ENCODE measurements around the gene NUP50. TPM values are rescaled to one million over a fixed set of nuclear protein-coding genes. Genes with fewer than 3 reads are reported as not detected.

The NUP50 gene
- total RNA-seq, 3 donors from 2014 or later (not counting 1 experiment from before 2014, with no cell fraction given) = 63.9 to 99.4 (median 98.6) TPM

DNA sequence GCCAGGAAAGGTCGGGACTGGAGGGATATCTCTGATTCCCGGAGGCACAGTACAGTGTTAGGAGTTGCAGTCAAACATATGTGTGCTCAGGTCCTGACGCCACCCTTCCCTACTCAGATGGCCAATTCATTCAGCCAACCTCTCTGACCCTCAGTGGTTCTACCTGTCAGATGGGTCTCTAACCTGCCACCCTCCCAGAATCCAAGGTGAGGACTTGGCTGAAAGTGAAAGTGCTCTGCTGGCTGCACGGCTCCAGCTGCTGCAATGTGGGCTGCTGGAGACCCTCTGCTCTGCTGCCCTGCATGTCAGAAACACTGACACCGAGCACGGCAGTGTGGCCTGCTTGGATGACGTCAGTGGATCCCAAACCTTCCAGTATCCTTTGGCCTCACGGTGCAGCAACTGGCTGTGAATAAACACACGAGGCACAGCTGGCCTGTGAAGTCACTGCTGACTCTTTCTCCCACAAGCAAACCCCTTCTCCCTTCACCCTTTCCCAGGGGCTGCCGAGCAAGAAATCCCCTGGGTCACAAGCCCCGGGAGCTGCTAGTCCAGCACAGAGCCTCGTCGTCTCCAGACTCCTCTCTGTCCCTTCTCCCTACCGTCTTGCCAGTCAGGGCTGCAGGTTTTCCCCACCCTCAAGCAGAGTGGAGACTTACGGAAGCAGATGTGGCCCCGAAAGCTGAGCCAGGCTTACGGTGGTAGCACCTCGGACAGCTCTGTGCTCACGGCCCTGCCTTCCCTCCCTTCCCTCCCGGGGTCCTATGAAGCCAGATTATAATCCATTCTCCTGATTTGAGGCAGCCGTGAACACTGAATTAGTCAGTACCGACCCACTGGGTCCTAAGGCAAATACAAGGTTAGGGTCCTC is 52.6 kb downstream of the NUP50 start:
- Histone ChIP-seq H3K27ac (ENCODE audit: low read length) (no peak overlapping the region), H3K4me3 (ENCODE audit: low read length) (no peak overlapping the region), H3K9me3 (ENCODE audit: control insufficient read depth, insufficient read depth, low read length) (no peaks in the 10 kb centered on the region), H3K27me3 (ENCODE audit: control insufficient read depth, insufficient read depth, low read length) (no peaks in the 10 kb centered on the region), H3K4me1 (ENCODE audit: control insufficient read depth, insufficient read depth, low read length) (peaks cover 6% of the 10 kb centered on the region), H3K36me3 (ENCODE audit: control insufficient read depth, insufficient read depth, low read length) (peaks cover 3% of the 10 kb centered on the region)
- intact Hi-C loops (cut with micrococcal nuclease) = no loop called here
- no peak for DNase-seq
- TF ChIP-seq CTCF (IDR thresholded peaks at IDR 0.05) = no peak
- Mint-ChIP-seq H3K27ac (no peak overlapping the region), H3K9me3 (no peaks in the 10 kb centered on the region), H3K27me3 (ENCODE audit: low read depth in 2 of 2) (no peaks in the 10 kb centered on the region), H3K4me1 (peaks cover 0 to 14% of the 10 kb centered on the region in 2 donors), H3K4me3 (no peak overlapping the region), H3K36me3 (no peaks in the 10 kb centered on the region)
- no peak for ATAC-seq
- WGBS (ENCODE audit: insufficient coverage) = 90% methylated on average over 22 of the region's 22 CpGs

DNA sequence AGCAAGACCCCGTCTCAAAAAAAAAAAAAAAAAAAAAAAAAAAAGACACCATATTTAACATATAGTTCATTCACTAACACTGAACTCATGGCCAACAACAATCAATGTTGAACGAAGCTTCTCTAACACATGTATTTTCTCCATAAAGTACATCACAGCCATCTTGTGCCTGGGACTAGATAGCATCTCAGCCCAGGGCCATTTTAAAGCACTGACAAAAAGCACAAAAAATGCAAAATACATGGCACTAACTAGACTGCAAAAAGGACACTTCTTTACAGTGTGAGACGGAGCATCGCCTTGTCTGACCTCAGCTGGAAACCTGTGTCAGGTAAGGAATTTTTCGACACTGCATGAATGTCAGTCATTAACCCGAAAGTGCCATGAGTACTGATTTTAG is 53.6 kb downstream of the NUP50 start:
- Histone ChIP-seq H3K4me3 (ENCODE audit: low read length) (no peak overlapping the region), H3K9me3 (ENCODE audit: control insufficient read depth, insufficient read depth, low read length) (no peaks in the 10 kb centered on the region), H3K27me3 (ENCODE audit: control insufficient read depth, insufficient read depth, low read length) (no peaks in the 10 kb centered on the region), H3K4me1 (ENCODE audit: control insufficient read depth, insufficient read depth, low read length) (peaks cover 9% of the 10 kb centered on the region), H3K27ac (ENCODE audit: low read length) (no peak overlapping the region), H3K36me3 (ENCODE audit: control insufficient read depth, insufficient read depth, low read length) (no peaks in the 10 kb centered on the region)
- no peak for TF ChIP-seq CTCF (IDR thresholded peaks at IDR 0.05)
- H3K9me3 Mint-ChIP-seq = no peaks in the 10 kb centered on the region
- intact Hi-C loops (cut with micrococcal nuclease) = no loop called here
- H3K4me3 Mint-ChIP-seq = no peak overlapping the region
- ATAC-seq (no peak), DNase-seq (no peak)
- H3K36me3 Mint-ChIP-seq = no peaks in the 10 kb centered on the region
- no peak overlapping the region for H3K27ac Mint-ChIP-seq
- WGBS (ENCODE audit: insufficient coverage) = 94% methylated on average over 6 of the region's 6 CpGs
- H3K4me1 Mint-ChIP-seq = peaks cover 0 to 15% of the 10 kb centered on the region in 2 donors
- no peaks in the 10 kb centered on the region for H3K27me3 Mint-ChIP-seq (ENCODE audit: low read depth in 2 of 2)

GRCh38 chr22:45217806-45218205 is 54.1 kb downstream of the NUP50 start:
- Mint-ChIP-seq H3K4me1 (peaks cover 0 to 18% of the 10 kb centered on the region in 2 donors), H3K27me3 (ENCODE audit: low read depth in 2 of 2) (no peaks in the 10 kb centered on the region), H3K4me3 (no peak overlapping the region), H3K27ac (no peak overlapping the region), H3K9me3 (no peaks in the 10 kb centered on the region), H3K36me3 (no peaks in the 10 kb centered on the region)
- 94% methylated on average over 14 of the region's 14 CpGs for WGBS (ENCODE audit: insufficient coverage)
- DNase-seq (no peak), ATAC-seq (no peak)
- no peak for TF ChIP-seq CTCF (IDR thresholded peaks at IDR 0.05)
- H3K9me3 ChIP-seq (ENCODE audit: control insufficient read depth, insufficient read depth, low read length) = no peaks in the 10 kb centered on the region
- H3K4me1 ChIP-seq (ENCODE audit: control insufficient read depth, insufficient read depth, low read length) = peaks cover 10% of the 10 kb centered on the region
- no peak overlapping the region for H3K27ac ChIP-seq (ENCODE audit: low read length)
- no peaks in the 10 kb centered on the region for H3K36me3 ChIP-seq (ENCODE audit: control insufficient read depth, insufficient read depth, low read length)
- no peaks in the 10 kb centered on the region for H3K27me3 ChIP-seq (ENCODE audit: control insufficient read depth, insufficient read depth, low read length)
- intact Hi-C loops (cut with micrococcal nuclease) = no loop called here
- H3K4me3 ChIP-seq (ENCODE audit: low read length) = no peak overlapping the region

All from natural killer cell (primary cell).